HG03457 (cell line): ENCODE data around the gene B3GAT3.
"Not testable (repeated sequence)": the region's sequence is repeated elsewhere in the genome, so short reads cannot be mapped to it uniquely, and the experiment has no call there.

Source experiments
- ATAC-seq: cut with Tn5 transposase; IDR thresholded peaks from one replicate; pipeline ENCODE4 v1.9.1; 2021; ENCODE audit warnings: moderate number of reproducible peaks; ENCODE audit not compliant: unreplicated experiment

B3GAT3 gene

DNA sequence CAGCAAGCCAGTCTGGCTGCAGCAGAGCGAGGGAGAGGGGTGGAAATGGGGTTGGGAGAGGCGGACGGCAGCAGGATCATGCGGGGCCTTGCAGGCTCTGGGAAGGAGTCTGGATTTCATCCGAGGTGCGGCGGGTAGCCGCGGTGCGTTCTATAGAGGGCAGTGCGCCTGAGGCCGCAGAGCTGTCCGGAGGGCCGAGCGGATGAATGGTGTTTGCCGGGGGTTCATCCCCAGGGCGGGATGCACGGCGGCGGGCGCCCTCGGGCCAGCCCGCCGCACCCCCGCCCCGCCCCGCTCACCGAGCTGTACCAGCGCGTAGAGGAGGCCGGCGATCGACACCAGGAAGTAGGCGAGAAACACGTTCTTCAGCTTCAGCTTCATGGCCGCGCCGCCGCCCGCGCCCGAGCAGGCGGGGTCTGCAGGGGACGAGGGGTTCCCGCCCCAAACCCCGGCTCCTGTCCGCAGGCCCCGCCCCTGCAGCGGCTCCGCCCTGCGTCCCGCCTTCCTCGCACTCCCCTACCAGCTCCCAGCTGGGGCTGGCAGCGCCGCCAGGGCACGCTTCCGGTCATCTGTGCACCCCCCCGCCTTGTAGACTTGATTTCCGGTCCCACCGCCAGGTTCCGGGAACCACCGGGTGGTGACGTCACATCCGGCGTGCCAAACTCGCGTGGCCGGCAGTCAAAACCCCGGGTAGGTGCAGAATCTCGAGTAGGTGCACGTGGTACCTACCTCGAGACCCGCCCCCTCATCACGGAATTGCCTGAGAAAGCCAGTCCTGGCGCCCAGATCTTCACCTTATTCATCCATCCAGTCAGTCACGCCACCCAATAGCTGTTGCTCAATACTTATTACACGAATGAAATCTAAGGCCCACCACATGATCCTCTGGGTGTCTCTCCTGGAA lies at the start of gene B3GAT3:
B3GAT3 (minus strand) TSS at position 420 of the 904 bp plus-strand sequence; CDS start at position 381, 39 bp downstream.
- peak; percentile 79 for ATAC-seq

DNA sequence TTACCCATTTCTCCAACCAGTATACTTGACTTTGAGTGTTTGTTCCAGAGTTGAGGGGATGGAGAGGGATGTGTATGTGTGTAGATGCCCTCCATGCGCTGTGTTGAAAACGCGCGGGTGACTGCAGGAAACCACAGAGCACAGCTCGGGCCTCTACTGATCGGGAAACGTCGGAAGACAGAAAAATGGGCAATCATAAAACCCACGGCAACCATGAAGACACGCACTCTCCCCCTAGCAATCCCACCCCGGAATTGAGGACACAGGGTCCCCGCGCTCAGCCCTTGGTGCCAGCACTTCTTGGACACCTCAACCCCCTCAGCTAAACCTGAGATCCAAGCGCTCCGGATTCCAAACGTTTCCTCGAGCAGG lies 49.4 kb upstream of the B3GAT3 start:
- no peak for ATAC-seq

- no peak for ATAC-seq
Measured at GRCh38 chr11:62669420-62670161, 47.8 kb upstream of the B3GAT3 start.

DNA sequence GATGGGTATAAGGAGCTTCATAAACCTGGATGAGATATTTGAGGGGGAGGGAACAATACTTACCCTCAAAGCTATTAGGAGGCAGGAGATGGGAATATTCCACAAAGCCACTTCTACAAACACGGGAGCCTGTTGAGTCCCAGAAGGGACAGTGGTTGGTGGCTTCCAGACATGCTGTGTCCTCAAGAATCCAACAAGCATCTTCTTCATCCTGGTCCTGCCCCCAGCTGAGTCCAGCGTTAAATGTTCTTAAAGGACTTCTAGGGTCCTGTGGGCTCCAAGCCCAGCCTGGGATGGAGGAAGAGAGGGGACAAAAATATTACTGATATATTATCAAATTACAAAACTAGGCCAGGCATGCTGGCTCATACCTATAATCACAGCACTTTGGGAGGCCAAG lies 45.7 kb upstream of the B3GAT3 start:
- no peak for ATAC-seq

DNA sequence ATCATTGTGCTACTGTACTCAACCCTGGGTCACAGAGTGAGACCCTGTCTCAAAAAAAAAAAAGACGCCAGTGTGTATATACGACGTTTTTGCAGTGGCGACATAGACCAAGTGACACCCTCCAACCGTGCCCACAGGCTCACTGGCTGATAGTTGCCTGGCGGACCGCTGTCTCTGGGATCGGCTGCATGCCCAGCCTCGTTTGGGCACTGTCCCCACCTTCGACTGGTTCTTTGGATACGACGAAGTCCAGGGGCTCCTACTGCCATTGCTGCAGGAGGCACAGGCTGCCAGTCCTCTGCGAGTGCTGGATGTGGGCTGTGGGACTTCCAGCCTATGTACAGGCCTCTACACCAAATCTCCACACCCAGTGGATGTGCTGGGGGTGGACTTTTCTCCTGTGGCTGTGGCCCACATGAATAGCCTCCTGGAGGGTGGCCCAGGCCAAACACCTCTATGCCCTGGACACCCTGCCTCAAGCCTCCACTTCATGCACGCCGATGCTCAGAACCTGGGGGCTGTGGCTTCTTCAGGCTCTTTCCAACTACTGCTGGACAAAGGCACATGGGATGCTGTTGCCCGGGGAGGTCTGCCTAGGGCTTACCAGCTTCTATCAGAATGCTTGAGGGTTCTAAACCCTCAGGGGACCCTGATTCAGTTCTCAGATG lies 44.6 kb upstream of the B3GAT3 start:
- ATAC-seq: no peak

DNA sequence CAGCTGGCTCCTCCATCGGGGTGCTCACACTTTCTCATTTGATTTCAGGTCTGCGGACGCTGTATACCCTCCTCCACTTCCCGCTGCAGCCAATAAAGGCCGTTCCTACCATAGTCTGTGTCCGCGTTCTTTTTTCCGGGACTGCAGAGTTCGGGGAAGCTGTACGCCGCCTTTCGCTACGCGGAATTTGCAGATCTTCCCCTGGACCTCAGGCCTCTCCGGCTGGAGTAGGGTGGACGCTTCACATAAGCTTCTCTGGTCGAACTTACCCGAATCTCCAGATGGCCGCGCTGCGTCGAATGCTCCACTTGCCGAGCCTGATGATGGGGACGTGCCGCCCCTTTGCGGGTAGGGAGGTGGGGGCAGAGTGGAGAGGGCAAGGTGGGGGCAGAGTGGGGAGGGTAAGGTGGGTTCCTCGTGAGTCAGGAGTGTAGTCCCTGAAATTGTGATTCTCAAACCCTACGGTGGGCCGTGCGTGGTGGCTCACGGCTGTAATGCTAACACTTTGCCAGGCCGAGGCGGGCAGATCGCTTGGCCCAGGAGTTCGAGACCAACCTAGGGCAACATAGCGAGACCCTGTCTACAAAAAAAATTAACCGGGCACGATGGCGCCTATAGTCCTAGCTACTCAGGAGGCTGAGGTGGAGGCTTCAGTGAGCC lies 43.9 kb upstream of the B3GAT3 start:
- ATAC-seq: peak; percentile 7

GRCh38 chr11:62665075-62665598 lies 43.4 kb upstream of the B3GAT3 start, which contains the start of the genes C11orf98 and CSKMT:
Gene C11orf98 (minus strand): TSS chr11:62665210. CDS start chr11:62665169, 41 bp downstream.
Gene CSKMT (plus strand): TSS chr11:62665312. CDS start chr11:62665880, 568 bp downstream.
- ATAC-seq: peak; percentile 74

DNA sequence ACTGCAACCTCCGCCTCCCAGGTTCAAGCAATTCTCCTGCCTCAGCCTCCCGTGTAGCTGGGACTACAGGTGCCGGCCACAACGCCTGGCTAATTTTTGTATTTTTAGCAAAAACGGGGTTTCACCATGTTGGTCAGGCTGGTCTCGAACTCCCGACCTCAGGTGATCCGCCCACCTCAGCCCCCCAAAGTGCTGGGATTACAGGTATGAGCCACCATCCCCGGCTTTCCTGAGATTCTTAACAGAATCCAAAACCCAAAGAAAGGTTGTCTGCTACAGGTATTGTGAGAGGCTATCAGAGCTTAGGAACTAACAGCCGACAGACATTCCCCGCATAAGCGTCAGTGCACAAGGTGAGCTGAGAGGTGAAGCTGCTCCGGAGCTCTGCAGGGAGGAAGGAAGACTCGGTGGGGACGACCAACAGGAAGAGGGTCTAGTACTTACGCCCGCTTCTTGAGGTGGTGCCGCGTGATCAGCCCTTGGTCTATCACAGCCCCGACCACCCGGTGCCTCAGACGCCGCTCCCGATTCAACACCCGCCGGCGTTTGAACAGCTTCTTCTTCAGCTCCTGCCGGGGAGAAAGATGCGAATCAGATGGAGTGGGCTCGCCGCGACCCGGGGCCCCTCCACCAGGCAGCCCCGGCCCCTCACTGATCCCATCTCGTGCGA lies 42.8 kb upstream of the B3GAT3 start:
- ATAC-seq: peak; percentile 28

DNA sequence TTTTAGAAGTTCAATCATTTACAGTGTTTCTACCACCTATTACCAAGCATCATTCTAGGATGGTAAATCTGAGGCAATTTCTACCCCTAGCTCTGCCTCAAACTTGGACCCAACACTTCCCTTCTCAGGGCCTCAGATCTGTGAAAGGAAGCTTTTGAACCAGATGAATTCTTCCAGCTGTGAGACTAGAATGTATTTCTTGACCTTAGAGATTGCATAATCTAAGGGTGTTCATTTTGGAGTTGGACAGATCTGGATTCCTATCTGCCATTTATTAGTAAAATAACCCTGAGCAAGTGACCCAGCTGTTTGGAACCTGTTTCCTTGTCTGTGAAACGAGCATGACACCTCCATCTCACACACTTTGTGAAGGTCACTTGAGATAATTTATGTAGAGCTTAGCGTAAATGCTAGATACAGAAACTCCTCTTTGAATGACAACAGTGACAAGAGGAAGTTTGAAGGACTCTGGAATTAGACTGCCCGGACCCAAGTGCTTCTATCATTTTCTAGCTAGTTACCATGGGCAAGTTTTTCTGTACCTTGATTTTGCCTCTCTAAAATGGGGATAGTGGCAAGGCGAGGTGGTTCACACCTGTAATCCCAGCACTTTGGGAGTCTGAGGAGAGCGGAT lies 35.1 kb upstream of the B3GAT3 start:
- no peak for ATAC-seq

DNA sequence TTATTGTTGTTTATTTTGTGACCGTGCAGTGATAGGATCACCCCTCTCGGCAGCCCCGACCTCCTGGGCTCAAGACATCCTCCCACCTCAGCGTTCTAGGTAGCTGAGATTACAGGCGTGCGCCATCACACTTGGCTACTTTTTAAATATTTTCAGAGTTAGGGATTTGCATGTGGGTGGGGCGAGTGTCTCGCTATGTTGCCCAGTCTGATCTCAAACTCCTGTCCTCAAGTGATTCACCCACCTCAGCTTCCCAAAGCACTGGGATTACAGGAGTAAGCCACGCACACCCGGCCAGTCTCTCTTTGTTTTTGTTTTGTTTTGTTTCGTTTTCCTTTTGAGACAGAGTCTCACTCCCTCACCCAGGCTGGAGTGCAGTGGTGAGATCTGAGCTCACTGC lies 32.5 kb upstream of the B3GAT3 start:
- no peak for ATAC-seq

DNA sequence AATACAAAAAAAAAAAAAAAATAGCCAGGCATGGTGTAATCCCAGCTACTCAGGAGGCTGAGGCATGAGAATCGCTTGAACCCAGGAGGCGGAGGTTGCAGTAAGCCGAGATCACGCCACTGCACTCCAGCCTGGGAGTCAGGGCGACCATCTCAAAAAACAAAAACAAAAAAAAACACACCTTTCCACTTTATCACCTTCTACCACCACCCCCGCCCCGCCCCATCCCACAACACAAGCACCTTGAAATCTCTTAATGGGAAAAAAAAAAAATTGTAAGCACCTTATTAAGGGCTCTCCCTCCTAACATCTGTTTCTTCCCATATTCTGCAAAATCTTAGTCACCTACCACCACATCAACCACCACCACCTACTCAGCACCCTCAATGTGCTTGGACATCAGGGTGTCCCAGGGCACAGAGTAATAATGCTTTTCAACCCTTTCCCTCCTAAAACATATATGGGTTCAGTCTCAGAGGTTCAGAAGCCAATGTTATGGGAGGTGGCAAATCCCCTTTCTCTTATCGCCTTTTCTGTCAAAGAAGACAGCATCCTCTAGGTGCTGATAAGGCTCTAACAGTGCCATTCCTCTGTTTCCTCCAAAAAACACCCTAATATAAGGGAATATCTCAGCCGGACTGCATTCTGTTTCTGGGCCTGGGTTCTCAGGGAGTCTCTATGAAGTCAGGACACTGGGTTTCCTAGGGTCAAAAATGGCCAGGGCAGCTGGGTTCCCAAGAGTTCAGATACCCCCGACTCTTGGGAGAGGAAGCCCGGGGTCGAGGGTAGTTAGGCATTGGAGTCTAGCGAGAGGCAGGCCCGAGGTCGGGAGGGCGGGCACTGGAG lies 30.6 kb upstream of the B3GAT3 start:
- no peak for ATAC-seq

DNA sequence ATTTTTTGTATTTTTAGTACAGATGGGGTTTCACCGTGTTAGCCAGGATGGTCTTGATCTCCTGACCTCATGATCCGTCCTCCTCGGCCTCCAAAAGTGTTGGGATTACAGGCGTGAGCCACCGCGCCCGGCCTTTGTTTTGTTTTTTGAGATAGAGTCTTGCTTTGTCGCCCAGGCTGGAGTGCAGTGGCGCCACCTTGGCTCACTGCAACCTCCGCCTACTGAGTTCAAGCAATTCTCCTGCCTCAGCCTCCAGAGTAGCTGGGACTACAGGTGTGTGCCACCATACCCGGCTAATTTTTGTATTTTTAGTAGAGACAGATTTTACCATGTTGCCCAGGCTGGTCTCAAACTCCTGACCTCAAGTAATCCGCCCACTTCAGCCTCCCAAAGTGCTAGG lies 28.5 kb upstream of the B3GAT3 start:
- ATAC-seq: not testable (repeated sequence)

- ATAC-seq: no peak
Measured at GRCh38 chr11:62649486-62649885, 27.7 kb upstream of the B3GAT3 start.

DNA sequence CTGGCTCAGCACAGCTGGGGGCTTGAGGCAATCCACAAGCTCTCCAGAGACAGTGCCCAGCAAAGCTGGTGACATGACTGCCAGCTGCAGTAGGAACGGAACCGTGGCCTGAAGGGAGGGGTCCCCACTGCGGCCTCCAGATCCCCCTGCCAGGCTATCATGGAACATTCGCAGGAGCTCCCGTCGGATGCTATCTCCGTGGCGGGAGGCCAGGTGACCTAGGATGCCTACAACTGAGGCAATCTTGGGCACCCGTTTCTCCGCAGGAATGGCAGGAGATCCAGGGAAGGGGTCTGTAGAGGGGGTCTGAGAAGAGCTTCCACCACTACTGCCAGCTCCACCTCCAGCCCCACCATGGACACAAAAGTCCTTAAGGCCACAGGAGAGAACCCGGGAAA lies 27.2 kb upstream of the B3GAT3 start:
- ATAC-seq: no peak

- no peak for ATAC-seq
Measured at GRCh38 chr11:62648185-62648966, 26.6 kb upstream of the B3GAT3 start.

DNA sequence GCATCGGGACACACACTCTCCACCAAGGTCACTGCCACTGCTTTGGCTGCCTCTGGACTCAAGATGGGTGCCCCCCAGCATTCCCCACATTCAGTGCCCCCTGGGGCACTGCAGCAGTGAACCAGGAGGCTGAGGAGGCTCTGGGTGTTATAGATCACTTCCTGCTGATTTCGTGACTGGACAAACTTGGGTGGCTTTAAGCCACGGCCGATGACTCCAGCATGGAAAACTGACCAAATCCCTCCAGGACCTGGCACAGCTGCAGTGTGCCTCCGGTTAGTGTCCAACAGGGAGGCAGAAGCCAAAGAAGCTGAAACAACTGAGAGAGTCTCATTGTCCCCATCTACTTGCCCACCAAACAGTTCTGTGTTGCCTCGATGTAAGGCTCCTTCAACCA lies 25.8 kb upstream of the B3GAT3 start:
- no peak for ATAC-seq

GRCh38 chr11:62646825-62647608 lies 25.2 kb upstream of the B3GAT3 start:
- no peak for ATAC-seq
